IPS-NIHi7 (cell line): ENCODE results near the gene ASPSCR1.
A peak's percentile ranks its signal among the peaks of the same experiment; 100 is the strongest.

Experiments
- DNase-seq: peaks from one replicate; pipeline ENCODE4 v3.0.0; 2012; ENCODE audit warnings: mixed read lengths; ENCODE audit errors: extremely low spot score

The ASPSCR1 gene

GRCh38 chr17:81960130-81960958, 17.1 kb upstream of the ASPSCR1 start:
- no peak for DNase-seq

GRCh38 chr17:81961087-81961511, 16.3 kb upstream of the ASPSCR1 start, which contains the start of gene NOTUM:
Gene NOTUM, minus strand, starts transcription at chr17:81961187. Its CDS starts 278 bp downstream, at chr17:81960909.
- peak; percentile 71 for DNase-seq

DNA sequence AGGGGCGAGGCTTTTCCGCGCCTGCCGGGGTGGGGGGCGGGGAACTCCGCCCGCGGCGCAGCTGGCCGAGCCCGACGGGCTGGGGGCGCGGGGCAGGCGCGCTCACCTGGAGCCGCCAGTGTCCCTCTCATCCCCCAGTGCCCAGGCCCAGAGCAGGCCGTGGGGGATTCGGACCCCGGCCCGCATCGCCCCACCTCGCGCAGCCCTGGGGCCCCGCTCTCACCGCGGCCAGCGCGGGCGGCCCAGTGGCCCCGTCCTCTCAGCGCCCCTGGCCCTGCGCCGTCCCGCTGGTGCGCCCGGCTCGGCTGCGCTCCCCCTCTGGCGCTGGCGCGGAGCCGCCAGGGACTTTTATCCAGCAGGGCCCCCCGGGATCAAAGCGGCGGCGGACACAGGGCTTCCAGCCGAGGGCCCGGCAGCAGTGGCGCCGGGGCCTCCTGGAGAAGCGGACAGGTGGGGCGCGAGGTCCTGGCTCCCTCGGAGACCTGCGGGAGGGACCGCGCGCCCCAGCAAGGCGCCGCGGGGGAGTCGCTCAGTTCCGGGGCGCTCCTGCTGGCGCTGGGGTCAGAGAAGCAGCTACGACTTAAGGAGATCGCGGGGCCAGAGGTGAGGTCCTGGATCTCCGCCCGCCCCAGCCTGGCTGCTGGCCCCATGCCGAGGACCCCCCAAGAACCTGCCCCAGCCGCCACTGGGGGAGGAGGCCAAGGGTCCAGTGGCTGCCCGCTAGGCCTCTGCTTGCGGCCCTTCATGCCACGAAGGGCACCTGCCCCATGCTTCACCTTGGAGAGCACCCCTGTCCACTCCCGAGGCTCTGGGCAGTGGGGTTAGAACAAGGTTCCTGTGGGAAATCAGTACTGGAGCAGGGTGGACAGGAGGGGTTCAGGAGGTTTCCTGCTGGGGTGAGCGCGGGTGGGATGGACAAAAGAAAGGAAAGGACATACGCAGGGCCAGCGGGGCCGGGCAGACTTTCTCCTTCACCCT, 15.6 kb upstream of the ASPSCR1 start:
- DNase-seq: no peak

- DNase-seq: no peak
Measured at GRCh38 chr17:81962499-81963441, 14.7 kb upstream of the ASPSCR1 start.

GRCh38 chr17:81964081-81964849, 13.2 kb upstream of the ASPSCR1 start:
- DNase-seq: no peak

DNA sequence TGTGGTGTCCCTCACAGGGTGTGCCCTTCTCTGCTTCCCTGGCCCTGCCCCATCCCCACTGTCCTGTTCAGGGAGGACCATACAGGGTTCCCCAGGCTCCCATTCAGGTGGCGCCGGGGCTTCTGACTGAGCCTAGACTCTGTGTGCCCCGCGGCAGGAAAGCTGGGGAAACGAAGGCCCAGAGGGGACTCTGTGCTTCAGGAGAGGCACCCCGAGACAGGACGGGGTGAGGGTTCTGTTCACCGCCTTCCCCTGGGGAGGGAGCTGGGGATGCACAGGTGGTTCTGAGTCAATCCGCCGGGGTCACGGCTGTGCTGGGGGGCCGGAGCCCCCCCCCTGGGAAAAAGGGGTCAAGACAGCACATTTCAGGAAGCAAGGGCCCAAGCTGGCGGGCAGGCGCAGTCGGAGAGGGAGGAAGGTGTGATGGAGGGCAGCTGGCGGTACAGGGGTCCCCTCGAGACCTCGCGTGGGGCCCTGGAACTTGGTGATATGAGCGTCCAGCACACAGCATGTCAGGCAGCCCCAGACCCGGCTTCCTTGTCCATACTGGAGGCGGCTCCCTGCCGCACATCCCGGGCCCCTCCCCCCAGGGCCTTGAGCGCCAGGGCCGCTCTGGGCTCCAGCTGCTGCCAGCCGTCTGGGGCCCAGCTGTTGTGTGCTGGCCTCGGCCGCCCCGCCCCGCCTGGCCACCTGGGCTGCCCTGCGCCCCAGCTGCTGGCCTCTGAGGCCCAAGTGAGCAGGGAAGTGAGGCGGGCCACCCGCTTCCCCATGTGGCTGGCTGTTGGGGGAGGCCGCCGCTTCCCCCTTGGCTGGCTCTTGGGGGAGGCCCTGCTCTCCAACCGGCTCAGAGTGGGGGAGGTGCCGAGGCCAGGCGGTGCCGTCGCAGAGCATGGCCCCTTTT, 10.8 kb upstream of the ASPSCR1 start:
- DNase-seq: peak; percentile 56

- DNase-seq: no peak
Measured at GRCh38 chr17:81967244-81967532, 10.2 kb upstream of the ASPSCR1 start.

GRCh38 chr17:81967533-81968395, 9.7 kb upstream of the ASPSCR1 start:
- peak; percentile 85 for DNase-seq

- no peak for DNase-seq
Measured at GRCh38 chr17:81968396-81968745, 9.1 kb upstream of the ASPSCR1 start.

- no peak for DNase-seq
Measured at GRCh38 chr17:81968850-81969812, 8.3 kb upstream of the ASPSCR1 start.

- DNase-seq: no peak
Measured at GRCh38 chr17:81973432-81973831, 4.0 kb upstream of the ASPSCR1 start.

- DNase-seq: no peak
Measured at GRCh38 chr17:81976332-81977210, 858 bp upstream of the ASPSCR1 start.

- no peak for DNase-seq
Measured at GRCh38 chr17:81978524-81979298, 1.3 kb downstream of the ASPSCR1 start.

DNA sequence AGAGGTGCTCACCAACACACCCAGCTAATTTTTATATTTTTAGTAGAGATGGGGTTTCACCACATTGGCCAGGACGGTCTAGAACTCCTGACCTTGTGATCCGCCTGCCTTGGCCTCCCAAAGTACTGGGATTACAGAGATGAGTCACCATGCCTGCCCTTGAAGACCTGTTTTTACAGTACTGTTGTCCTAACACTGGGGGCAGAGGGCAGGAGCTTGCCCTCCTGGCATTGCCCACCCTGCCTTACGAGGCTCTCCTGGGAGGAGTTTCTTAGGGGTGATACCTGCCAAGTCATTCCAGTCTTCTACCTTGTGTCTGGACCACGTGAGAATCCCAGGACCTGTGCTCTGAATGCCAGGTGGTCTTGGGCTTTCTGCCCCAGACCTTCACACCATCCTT, 2.7 kb downstream of the ASPSCR1 start:
- no peak for DNase-seq

DNA sequence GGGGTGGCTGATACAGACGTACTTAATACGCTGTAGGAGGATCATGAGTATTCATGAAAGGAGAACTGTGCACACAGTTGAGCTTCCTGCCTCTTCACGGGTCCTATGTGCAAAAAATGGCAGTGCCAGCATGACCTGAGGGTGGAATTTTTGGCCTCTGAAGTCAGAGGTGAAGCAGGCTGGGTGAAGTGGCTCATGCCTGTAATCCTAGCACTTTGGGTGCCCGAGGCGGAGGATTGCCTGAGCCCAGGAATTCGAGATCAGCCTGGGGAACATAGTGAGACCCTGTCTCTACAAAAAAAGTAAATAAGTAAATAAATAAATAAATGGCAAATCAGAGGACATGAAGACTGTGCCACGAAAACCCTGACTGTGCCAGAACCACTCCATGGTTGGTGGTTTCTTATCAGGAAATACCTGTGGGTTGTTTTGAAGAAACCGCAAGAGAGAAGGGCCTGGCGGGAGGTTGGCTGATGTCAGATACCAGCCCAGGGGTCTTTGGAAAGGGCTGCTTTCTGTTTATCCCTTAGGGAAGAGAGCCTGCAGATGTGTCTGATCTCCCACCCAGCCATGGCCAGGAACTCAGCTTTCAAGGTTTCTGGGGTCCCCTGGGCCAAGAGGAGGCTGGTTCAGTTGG, 3.4 kb downstream of the ASPSCR1 start:
- DNase-seq: no peak
